GM18858 (cell line): ENCODE data around the gene POTEM.
"Not testable (repeated sequence)": the region's sequence is repeated elsewhere in the genome, so short reads cannot be mapped to it uniquely, and the experiment has no call there.

Source experiments
- ATAC-seq: cut with Tn5 transposase; IDR thresholded peaks from one replicate; pipeline ENCODE4 v1.9.1; 2021; ENCODE audit not compliant: unreplicated experiment

Gene POTEM

GRCh38 chr14:19036811-19037382 lies 69.7 kb downstream of the POTEM start:
- not testable (repeated sequence) for ATAC-seq

- ATAC-seq: not testable (repeated sequence)
Measured at GRCh38 chr14:19038060-19038664, 70.9 kb downstream of the POTEM start.

GRCh38 chr14:19038785-19039184 lies 71.6 kb downstream of the POTEM start:
- ATAC-seq: not testable (repeated sequence)

GRCh38 chr14:19043384-19043783 lies 76.2 kb downstream of the POTEM start:
- ATAC-seq: not testable (repeated sequence)
